ENCODE measurements around the gene FEZ2. TPM values are rescaled to one million over a fixed set of nuclear protein-coding genes. Genes with fewer than 3 reads are reported as not detected.
A peak's percentile ranks its signal among the peaks of the same experiment; 100 is the strongest.

The FEZ2 gene, protein sequence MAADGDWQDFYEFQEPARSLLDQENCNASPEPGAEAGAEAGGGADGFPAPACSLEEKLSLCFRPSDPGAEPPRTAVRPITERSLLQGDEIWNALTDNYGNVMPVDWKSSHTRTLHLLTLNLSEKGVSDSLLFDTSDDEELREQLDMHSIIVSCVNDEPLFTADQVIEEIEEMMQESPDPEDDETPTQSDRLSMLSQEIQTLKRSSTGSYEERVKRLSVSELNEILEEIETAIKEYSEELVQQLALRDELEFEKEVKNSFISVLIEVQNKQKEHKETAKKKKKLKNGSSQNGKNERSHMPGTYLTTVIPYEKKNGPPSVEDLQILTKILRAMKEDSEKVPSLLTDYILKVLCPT
- 14.0 and 14.9 TPM in 2 replicates for total RNA-seq

DNA sequence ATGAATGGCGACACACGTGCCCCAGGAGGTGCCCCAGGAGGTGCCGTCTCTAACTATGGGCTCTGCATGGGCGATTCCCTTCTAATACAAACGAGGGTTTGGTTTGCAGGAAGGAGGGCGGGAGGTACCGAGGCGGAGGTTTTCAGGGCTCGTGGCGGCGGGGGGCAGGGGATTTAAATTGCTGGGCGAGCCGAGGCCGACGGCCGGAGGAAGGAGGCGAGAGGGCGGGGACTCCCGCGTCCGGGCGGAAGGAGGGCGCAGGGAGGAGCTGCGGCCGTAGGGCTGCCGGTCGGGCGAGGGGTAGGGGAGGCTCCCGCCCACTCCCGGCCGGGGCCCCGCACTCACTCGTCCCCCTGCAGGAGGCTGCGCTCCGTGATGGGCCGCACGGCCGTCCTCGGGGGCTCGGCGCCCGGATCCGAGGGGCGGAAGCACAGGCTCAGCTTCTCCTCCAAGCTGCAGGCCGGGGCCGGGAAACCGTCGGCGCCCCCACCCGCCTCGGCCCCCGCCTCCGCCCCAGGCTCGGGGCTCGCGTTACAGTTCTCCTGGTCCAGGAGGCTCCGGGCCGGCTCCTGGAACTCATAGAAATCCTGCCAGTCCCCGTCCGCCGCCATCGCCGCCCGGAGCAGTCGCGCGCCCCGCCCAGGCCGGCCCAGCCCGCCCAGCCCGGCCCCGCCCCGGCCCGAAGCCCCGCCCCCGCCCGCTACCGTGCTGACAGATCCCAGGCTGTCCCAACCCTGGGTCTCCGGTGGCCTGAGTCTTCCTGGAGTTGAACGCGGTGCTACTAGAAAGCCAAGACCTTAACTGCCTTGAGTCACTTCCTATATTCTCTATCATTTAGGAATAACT lies at the start of gene FEZ2:
FEZ2 (minus strand) TSS at position 637 of the 846 bp plus-strand sequence; CDS start at position 611, 26 bp downstream.
- H3K4me1 Mint-ChIP-seq (ENCODE audit: low read depth) = peaks cover 29% of the 10 kb centered on the region
- peaks cover 10% of the 10 kb centered on the region for H3K36me3 Mint-ChIP-seq (ENCODE audit: low read depth)
- H3K4me3 Mint-ChIP-seq = peak within 1 kb of the TSS; percentile 93
- peaks cover 5% of the 10 kb centered on the region for H3K27me3 Mint-ChIP-seq (ENCODE audit: insufficient read depth)
- peak; percentile 73 for DNase-seq (ENCODE audit: low spot score)
- no peaks in the 10 kb centered on the region for H3K9me3 Mint-ChIP-seq
- peak within 1 kb of the TSS; percentile 89 for H3K27ac Mint-ChIP-seq
- intact Hi-C loops (cut with micrococcal nuclease) = loop anchor here (1.0 to 5.0 kb wide), 4 partner anchors 21 to 370 kb away; partner anchors contain the start of gene STRN

DNA sequence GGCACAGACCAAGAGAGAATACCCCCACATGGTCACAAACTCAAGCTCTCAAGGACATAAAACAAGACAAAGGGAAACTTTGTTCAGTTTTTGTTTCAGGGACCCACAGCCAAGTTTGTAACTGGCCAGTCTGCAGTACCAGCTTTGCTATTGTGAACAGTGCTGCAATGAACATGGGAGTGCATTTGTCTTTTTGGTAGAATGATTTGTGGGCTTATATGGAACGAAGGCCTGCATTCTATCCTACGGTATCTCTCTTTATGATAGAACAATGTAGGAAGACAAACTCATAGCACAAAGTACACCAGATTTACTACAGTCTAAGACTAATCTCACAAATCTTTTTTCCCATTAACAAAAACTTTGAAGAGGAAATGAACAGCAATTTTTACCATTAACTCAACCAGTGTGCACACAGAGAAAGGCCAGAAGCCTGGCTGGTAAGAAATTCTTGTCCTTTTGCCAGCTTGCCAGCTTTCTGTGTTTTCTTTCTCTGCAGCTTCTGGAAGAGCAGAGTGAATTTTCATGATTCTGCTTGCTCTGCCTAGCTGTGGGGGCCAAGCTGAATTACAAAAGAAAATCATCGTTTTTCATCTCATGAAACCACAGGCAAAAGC lies 37.1 kb upstream of the FEZ2 start:
- no peaks in the 10 kb centered on the region for H3K9me3 Mint-ChIP-seq
- H3K4me3 Mint-ChIP-seq = no peak overlapping the region
- intact Hi-C loops (cut with micrococcal nuclease) = no loop called here
- no peaks in the 10 kb centered on the region for H3K4me1 Mint-ChIP-seq (ENCODE audit: low read depth)
- H3K27ac Mint-ChIP-seq = no peak overlapping the region
- DNase-seq (ENCODE audit: low spot score) = no peak
- H3K27me3 Mint-ChIP-seq (ENCODE audit: insufficient read depth) = no peaks in the 10 kb centered on the region
- H3K36me3 Mint-ChIP-seq (ENCODE audit: low read depth) = no peaks in the 10 kb centered on the region

DNA sequence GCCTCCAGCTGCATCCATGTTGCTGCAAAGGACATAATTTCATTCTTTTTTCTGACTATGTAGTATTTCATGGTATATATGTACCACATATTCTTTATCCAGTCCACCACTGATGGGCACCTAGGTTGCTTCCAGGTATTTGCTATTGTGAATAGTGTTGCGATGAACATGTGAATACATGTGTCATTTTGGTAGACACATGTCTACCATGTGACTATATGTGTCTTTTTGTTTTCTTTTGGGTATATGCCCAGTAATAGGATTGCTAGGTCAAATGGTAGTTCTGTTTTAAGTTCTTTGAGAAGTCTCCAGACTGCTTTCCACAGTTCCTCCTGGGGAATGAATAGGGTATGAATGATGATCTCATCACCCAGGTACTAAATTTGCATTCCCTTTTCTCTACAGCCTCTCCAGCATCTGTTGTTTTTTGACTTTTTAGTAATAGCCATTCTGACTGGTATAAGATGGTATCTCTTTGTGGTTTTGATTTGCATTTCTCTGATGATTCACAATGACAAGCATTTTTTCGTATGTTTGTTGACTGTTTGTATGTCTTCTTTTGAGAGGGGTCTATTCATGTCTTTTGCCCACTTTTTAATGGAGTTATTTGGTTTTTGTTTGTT lies 35.6 kb upstream of the FEZ2 start:
- Mint-ChIP-seq H3K36me3 (ENCODE audit: low read depth) (no peaks in the 10 kb centered on the region), H3K27me3 (ENCODE audit: insufficient read depth) (no peaks in the 10 kb centered on the region), H3K4me3 (no peak overlapping the region), H3K4me1 (ENCODE audit: low read depth) (no peaks in the 10 kb centered on the region), H3K27ac (no peak overlapping the region), H3K9me3 (no peaks in the 10 kb centered on the region)
- DNase-seq (ENCODE audit: low spot score) = no peak
- intact Hi-C loops (cut with micrococcal nuclease) = no loop called here

DNA sequence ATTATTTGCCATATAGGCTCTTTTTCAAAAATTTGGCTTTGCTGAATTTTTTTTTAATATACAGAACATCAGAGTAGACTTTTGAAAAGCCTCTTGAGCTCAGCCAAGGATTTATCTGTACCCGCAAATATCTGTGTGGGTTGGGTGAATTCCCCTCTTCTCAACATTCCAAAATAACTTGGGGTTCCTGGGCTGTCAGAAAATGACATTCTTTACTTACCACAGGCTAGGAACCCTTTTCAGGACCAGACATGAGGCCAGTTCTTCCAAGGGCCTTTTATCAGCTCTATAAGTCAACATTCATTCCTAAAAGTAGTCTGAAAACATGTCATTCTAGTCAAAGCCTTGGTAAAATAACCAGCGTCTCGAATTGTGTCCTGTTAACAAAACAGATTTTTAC lies 28.8 kb upstream of the FEZ2 start:
- Mint-ChIP-seq H3K27ac (no peak overlapping the region), H3K9me3 (no peaks in the 10 kb centered on the region), H3K36me3 (ENCODE audit: low read depth) (no peaks in the 10 kb centered on the region), H3K4me1 (ENCODE audit: low read depth) (no peaks in the 10 kb centered on the region), H3K4me3 (no peak overlapping the region), H3K27me3 (ENCODE audit: insufficient read depth) (peaks cover 3% of the 10 kb centered on the region)
- intact Hi-C loops (cut with micrococcal nuclease) = no loop called here
- no peak for DNase-seq (ENCODE audit: low spot score)

DNA sequence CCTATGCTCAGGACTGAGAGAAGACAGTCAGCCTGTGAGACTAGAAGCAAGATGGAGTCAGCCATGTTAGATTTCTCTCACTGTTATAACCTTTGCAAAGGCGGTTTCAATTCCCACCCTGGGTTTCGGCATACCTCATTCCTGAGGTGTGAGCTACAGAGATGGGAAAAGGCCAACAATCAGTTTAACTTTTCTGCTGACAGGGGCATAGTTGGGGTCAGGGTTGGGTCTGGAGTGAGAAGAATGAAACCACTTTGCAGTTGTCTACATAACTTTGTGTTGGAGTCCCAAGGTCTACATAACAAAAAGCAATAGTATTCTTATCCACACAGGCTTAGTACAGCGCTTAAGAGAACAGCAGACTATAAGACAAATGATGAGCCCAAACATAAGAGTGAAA lies 28.1 kb upstream of the FEZ2 start:
- intact Hi-C loops (cut with micrococcal nuclease) = no loop called here
- DNase-seq (ENCODE audit: low spot score) = no peak
- no peaks in the 10 kb centered on the region for H3K4me1 Mint-ChIP-seq (ENCODE audit: low read depth)
- no peak overlapping the region for H3K27ac Mint-ChIP-seq
- no peaks in the 10 kb centered on the region for H3K36me3 Mint-ChIP-seq (ENCODE audit: low read depth)
- H3K27me3 Mint-ChIP-seq (ENCODE audit: insufficient read depth) = peaks cover 3% of the 10 kb centered on the region
- H3K9me3 Mint-ChIP-seq = no peaks in the 10 kb centered on the region
- no peak overlapping the region for H3K4me3 Mint-ChIP-seq

DNA sequence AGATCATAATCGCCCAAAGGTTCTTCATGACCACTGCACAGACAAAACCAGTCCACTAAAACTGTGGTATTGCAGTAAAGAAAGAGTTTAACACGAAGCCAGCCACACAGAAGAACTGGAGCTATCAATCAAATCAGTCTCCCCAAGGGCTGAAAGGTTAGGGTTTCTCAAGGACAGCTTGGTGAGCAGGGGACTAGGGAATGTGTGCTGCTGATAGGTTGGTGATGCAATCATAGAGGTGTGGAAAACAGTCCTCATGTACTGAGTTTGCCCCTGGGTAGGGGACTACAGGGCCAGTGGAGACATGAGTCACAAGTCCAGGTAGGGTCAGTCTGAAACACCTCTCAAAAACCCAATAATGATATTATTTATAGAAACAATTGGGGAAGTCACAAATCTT lies 27.3 kb upstream of the FEZ2 start:
- H3K4me1 Mint-ChIP-seq (ENCODE audit: low read depth) = no peaks in the 10 kb centered on the region
- H3K4me3 Mint-ChIP-seq = no peak overlapping the region
- intact Hi-C loops (cut with micrococcal nuclease) = no loop called here
- no peaks in the 10 kb centered on the region for H3K9me3 Mint-ChIP-seq
- H3K27ac Mint-ChIP-seq = no peak overlapping the region
- no peaks in the 10 kb centered on the region for H3K36me3 Mint-ChIP-seq (ENCODE audit: low read depth)
- DNase-seq (ENCODE audit: low spot score) = no peak
- H3K27me3 Mint-ChIP-seq (ENCODE audit: insufficient read depth) = peaks cover 3% of the 10 kb centered on the region

DNA sequence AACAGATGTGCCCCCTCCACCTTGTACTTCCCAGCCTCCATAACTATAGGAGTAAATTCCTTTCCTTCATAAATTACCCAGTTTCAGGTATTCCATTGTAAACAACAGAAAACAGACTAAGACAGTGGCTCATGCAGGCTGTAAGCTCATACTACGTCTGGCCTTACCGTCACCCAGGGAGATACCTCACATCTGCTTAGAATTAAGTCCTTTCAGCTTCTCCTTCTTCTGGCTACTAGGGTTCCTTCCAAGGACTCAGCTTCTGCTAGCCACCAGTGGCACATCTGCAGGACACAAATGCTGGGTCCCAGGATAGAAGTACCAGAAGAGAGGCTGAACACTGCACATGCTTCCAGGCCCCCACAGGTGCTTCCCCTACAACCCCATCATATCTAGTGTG lies 22.4 kb upstream of the FEZ2 start:
- Mint-ChIP-seq H3K4me1 (ENCODE audit: low read depth) (no peaks in the 10 kb centered on the region), H3K27ac (no peak overlapping the region), H3K36me3 (ENCODE audit: low read depth) (no peaks in the 10 kb centered on the region), H3K9me3 (no peaks in the 10 kb centered on the region), H3K4me3 (no peak overlapping the region), H3K27me3 (ENCODE audit: insufficient read depth) (peaks cover 5% of the 10 kb centered on the region)
- intact Hi-C loops (cut with micrococcal nuclease) = no loop called here
- no peak for DNase-seq (ENCODE audit: low spot score)

DNA sequence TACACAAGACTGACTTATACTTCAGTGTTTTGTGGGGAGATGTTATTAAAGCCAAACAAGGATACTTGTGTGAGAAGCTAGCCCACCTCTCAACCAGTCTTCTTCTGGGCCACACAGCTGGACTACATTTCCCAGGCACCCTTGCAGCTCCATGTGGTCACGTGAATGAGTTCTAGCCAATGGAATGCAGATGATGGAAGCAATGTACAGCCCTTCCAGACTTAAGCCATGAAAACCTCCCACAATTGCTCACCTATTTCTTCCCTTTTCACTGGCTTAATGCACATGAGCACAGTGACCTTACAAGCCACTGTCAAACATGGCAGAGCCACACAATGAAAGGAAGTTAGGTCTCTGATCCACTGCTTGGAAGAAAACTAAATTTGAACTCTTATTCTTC lies 20.4 kb upstream of the FEZ2 start:
- no peak overlapping the region for H3K27ac Mint-ChIP-seq
- no peaks in the 10 kb centered on the region for H3K4me1 Mint-ChIP-seq (ENCODE audit: low read depth)
- H3K4me3 Mint-ChIP-seq = no peak overlapping the region
- H3K27me3 Mint-ChIP-seq (ENCODE audit: insufficient read depth) = peaks cover 10% of the 10 kb centered on the region
- H3K36me3 Mint-ChIP-seq (ENCODE audit: low read depth) = no peaks in the 10 kb centered on the region
- H3K9me3 Mint-ChIP-seq = no peaks in the 10 kb centered on the region
- DNase-seq (ENCODE audit: low spot score) = no peak
- intact Hi-C loops (cut with micrococcal nuclease) = loop anchor here (1.0 kb wide), 1 partner anchor 20 kb away; the partner anchor contains the start of gene FEZ2

DNA sequence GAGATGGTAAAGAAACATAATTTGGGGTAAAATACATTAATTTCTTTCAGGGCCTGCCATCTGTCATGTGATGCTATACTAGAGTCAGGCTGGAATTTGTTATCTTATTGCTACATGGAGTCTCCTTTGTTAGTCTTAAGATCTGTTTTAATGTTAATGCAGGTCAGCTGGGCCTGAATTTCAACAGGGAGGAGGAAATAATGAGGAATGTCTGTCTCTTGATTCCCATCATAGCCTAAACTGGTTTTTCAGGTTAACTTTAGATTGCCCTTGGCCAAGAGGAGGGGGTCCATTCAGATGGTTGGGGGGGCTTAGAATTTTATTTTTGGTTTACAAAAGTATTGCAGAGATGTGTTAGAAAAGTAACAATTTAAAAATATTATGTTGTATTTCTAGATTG lies 19.0 kb upstream of the FEZ2 start:
- no peak for DNase-seq (ENCODE audit: low spot score)
- Mint-ChIP-seq H3K4me3 (no peak overlapping the region), H3K27me3 (ENCODE audit: insufficient read depth) (peaks cover 13% of the 10 kb centered on the region), H3K36me3 (ENCODE audit: low read depth) (no peaks in the 10 kb centered on the region), H3K27ac (no peak overlapping the region), H3K4me1 (ENCODE audit: low read depth) (no peaks in the 10 kb centered on the region), H3K9me3 (no peaks in the 10 kb centered on the region)
- intact Hi-C loops (cut with micrococcal nuclease) = no loop called here

DNA sequence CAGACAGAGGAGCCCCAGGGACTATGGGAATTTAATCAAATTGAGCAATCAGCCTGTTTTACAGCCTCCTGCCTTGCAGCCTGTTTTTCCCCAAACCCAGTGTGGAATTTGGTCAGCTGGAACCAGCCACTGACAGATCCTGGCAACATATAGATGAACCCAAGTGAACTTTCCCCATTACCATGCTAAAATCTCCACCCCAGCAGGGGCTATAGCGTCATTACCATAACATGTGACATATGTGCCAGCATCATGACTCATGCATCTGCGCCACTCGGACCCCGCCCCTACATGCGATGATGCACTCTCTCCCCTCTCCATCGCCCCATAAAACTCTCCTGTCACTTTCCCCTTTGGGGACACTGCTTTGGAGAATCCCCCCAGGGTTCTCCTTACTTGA lies 17.3 kb upstream of the FEZ2 start:
- H3K4me1 Mint-ChIP-seq (ENCODE audit: low read depth) = no peaks in the 10 kb centered on the region
- intact Hi-C loops (cut with micrococcal nuclease) = no loop called here
- no peak for DNase-seq (ENCODE audit: low spot score)
- no peak overlapping the region for H3K27ac Mint-ChIP-seq
- no peak overlapping the region for H3K4me3 Mint-ChIP-seq
- no peaks in the 10 kb centered on the region for H3K36me3 Mint-ChIP-seq (ENCODE audit: low read depth)
- H3K9me3 Mint-ChIP-seq = no peaks in the 10 kb centered on the region
- H3K27me3 Mint-ChIP-seq (ENCODE audit: insufficient read depth) = peaks cover 17% of the 10 kb centered on the region

DNA sequence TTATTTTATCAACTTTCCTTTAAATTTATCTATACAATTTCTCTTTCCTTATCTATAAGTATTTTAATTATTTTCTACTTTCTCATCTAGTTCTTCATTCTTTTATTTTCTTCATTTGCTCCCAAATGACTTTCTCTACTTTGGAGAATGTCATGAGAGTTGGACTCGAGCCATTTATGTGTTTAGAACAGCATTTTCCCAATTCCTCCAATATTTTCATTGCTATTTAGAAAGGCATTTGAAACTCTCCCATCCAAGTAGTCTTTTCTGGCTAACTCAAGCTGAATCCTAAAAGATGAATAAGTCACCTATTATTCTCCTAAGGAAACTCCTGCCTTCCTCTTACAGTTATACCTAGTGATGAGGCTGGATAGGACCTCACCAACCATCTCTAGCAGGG lies 15.8 kb upstream of the FEZ2 start:
- H3K36me3 Mint-ChIP-seq (ENCODE audit: low read depth) = no peaks in the 10 kb centered on the region
- no peak overlapping the region for H3K27ac Mint-ChIP-seq
- no peaks in the 10 kb centered on the region for H3K9me3 Mint-ChIP-seq
- intact Hi-C loops (cut with micrococcal nuclease) = no loop called here
- DNase-seq (ENCODE audit: low spot score) = no peak
- no peak overlapping the region for H3K4me3 Mint-ChIP-seq
- no peaks in the 10 kb centered on the region for H3K4me1 Mint-ChIP-seq (ENCODE audit: low read depth)
- H3K27me3 Mint-ChIP-seq (ENCODE audit: insufficient read depth) = peaks cover 17% of the 10 kb centered on the region

DNA sequence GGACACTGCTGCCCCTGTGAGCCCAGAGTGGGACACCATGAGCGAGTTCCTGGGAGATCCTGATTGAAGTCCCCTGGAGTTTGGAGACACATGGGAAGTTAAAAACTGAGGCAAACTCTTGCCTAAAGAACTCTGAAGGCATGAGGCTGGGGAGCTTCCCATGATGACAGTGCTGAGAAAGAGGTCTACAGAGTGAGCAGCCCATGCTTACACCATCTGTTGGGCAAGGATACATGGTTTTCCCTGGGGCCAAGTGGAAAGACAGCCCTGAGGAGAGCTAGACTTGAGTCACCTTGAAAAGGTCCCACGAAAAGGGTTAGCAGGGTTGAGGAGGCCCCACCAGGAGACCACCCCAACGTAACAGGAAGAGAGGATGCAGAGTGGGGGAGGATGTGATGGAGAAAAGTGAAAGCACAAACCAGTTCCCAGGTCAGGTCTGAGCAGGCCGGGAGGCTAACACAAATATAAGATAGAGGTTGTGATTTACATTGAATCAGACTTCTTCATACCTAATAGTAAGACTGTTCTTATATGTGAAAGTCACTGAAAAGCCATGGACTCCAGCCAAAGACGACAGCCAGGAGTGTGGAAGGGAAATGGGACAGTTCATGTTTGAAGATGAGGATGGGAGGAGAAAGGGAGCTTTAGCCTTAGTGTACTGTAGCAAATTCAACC lies 13.5 kb upstream of the FEZ2 start:
- no peaks in the 10 kb centered on the region for H3K9me3 Mint-ChIP-seq
- DNase-seq (ENCODE audit: low spot score) = no peak
- H3K4me3 Mint-ChIP-seq = no peak overlapping the region
- no peaks in the 10 kb centered on the region for H3K36me3 Mint-ChIP-seq (ENCODE audit: low read depth)
- no peak overlapping the region for H3K27ac Mint-ChIP-seq
- intact Hi-C loops (cut with micrococcal nuclease) = no loop called here
- peaks cover 17% of the 10 kb centered on the region for H3K27me3 Mint-ChIP-seq (ENCODE audit: insufficient read depth)
- H3K4me1 Mint-ChIP-seq (ENCODE audit: low read depth) = no peaks in the 10 kb centered on the region

Measured in activated T-helper 1 cell treated with anti-CD3 and anti-CD28 coated beads, Interleukin-12 subunit alpha, Interleukin-12 subunit beta, Interleukin-2, Interleukin-4 antibody, amounts not matched to agents 30 ng/mL and 10 ng/mL and 1 ng/mL, durations not matched to agents 14 hours and 24 hours and 36 hours (primary cell).